Measurements from ENCODE around the gene SERPINB10. TPM values are rescaled to one million over a fixed set of nuclear protein-coding genes. Genes with fewer than 3 reads are reported as not detected.
A peak's percentile ranks its signal among the peaks of the same experiment; 100 is the strongest.

The SERPINB10 gene
- total RNA-seq, 1 donor from 2014 or later, result not detected

DNA sequence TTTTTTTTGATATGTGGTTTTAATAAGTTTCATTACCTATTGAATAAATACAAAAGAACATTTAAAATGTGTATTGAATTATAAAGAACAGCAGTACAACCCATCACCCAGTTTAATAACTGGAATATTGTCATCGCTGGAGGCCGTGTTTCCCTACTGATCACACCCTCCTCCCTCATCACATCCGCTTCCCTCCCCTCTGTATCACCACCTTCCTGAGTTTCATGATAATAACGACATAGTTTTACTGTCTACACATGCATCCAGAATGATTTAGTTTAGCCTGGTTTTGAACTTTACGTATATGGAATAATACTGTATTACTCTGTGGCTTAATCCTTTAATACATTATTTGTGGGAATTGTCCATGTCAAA is 64.2 kb downstream of the SERPINB10 start:
- H3K36me3 ChIP-seq (ENCODE audit: control insufficient read depth, insufficient read depth, low read length), result no peaks in the 10 kb centered on the region
- H3K27me3 ChIP-seq (ENCODE audit: control insufficient read depth, insufficient read depth, low read length), result no peaks in the 10 kb centered on the region
- H3K4me3 ChIP-seq (ENCODE audit: low read depth, low read length), result no peak overlapping the region
- TF ChIP-seq, protein P1, sequence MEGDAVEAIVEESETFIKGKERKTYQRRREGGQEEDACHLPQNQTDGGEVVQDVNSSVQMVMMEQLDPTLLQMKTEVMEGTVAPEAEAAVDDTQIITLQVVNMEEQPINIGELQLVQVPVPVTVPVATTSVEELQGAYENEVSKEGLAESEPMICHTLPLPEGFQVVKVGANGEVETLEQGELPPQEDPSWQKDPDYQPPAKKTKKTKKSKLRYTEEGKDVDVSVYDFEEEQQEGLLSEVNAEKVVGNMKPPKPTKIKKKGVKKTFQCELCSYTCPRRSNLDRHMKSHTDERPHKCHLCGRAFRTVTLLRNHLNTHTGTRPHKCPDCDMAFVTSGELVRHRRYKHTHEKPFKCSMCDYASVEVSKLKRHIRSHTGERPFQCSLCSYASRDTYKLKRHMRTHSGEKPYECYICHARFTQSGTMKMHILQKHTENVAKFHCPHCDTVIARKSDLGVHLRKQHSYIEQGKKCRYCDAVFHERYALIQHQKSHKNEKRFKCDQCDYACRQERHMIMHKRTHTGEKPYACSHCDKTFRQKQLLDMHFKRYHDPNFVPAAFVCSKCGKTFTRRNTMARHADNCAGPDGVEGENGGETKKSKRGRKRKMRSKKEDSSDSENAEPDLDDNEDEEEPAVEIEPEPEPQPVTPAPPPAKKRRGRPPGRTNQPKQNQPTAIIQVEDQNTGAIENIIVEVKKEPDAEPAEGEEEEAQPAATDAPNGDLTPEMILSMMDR (IDR thresholded peaks at IDR 0.05; ENCODE audit: insufficient read depth, low read length, poor library complexity, severe bottlenecking), result no peak
- DNase-seq (ENCODE audit: low read depth), result no peak

DNA sequence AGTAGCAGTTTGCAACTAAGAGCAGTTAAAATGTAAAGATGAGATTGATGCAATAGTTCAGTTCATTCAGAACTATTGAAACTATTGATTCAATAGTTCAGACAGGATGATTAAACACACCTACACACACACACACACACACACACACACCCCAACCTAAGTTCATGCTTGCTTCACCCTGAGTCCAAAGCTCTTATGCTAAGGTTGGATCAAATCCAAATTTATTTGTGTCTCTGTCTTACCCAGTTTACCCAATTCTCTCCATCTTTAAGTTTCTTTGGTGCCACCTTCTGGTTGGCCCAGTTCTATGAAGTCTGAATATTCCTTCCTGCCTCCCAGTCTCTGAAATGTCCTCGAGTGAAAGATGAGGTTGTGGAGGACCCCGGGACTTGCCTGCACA is 67.2 kb downstream of the SERPINB10 start:
- TF ChIP-seq, protein P1 (IDR thresholded peaks at IDR 0.05; ENCODE audit: insufficient read depth, low read length, poor library complexity, severe bottlenecking), result peak; percentile 48
- no peak overlapping the region for H3K4me3 ChIP-seq (ENCODE audit: low read depth, low read length)
- no peaks in the 10 kb centered on the region for H3K27me3 ChIP-seq (ENCODE audit: control insufficient read depth, insufficient read depth, low read length)
- DNase-seq (ENCODE audit: low read depth), result no peak
- H3K36me3 ChIP-seq (ENCODE audit: control insufficient read depth, insufficient read depth, low read length), result no peaks in the 10 kb centered on the region

DNA sequence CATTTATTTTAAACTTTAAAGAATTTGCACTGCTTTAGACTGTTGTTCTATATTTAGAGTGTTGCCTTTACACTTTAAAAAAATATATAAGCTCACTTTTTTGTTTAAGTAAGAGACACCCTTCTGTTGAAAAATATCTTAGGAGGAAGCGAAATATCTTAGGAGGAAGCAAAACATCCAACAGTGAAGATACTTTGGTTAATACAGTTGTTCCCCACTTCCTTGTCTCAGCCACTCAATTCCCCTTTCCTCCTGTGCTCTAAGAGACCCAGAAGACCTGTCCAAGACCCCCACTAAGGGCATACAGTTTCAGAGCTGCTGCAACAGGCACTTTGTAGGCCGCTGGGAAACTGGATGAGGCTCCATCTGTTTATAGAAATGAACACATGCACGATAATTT is 67.9 kb downstream of the SERPINB10 start:
- TF ChIP-seq, protein P1 (IDR thresholded peaks at IDR 0.05; ENCODE audit: insufficient read depth, low read length, poor library complexity, severe bottlenecking), result no peak
- Histone ChIP-seq H3K4me3 (ENCODE audit: low read depth, low read length) (no peak overlapping the region), H3K36me3 (ENCODE audit: control insufficient read depth, insufficient read depth, low read length) (no peaks in the 10 kb centered on the region), H3K27me3 (ENCODE audit: control insufficient read depth, insufficient read depth, low read length) (no peaks in the 10 kb centered on the region)
- DNase-seq (ENCODE audit: low read depth), result no peak

DNA sequence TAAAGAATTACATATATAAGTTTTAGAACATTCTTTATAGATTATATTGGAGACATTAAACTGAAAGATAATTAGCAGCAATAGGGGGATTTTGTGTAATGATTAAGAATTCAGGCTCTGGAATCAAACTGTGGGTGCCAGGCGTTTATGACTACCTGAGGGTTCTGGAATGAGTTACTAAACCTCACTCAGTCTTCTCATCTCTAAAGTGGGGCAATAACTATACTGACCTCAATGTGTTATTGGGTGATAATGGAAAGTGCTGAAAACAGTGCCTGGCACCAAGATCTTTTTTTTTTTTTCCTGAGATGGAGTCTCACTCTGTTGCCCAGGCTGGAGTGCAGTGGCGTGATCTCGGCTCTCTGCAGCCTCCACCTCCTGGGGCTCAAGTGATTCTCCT is 69.3 kb downstream of the SERPINB10 start:
- peaks cover under 1% of the 10 kb centered on the region for H3K36me3 ChIP-seq (ENCODE audit: control insufficient read depth, insufficient read depth, low read length)
- TF ChIP-seq, protein P1 (IDR thresholded peaks at IDR 0.05; ENCODE audit: insufficient read depth, low read length, poor library complexity, severe bottlenecking), result no peak
- no peak for DNase-seq (ENCODE audit: low read depth)

DNA sequence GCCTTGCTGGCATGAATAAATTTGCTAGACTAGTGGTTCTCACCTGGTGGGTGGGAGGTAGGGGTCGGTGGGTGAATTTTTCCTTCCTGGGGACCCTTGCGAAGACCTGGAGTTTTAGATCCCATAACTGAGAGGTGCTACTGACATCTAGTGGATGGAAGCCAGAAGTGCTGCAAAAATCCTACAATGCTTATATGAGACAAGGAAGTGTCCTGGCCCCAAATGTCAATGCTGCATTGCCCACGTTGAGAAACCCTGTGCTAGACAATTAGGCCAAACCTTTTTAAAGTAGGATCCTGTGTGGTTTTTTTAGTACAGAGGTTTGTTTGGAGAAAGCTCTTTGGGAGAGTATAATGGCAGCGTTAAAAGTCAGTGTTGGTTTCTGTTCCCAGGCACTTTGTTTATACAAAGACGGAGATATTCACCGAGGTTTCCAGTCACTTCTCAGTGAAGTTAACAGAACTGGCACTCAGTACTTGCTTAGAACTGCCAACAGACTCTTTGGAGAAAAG is 71.7 kb downstream of the SERPINB10 start:
- peak overlapping the region; percentile 17 for H3K4me3 ChIP-seq (ENCODE audit: low read depth, low read length)
- peak; percentile 37 for DNase-seq (ENCODE audit: low read depth)
- H3K36me3 ChIP-seq (ENCODE audit: control insufficient read depth, insufficient read depth, low read length), result peaks cover 1% of the 10 kb centered on the region
- TF ChIP-seq, protein P1 (IDR thresholded peaks at IDR 0.05; ENCODE audit: insufficient read depth, low read length, poor library complexity, severe bottlenecking), result peak; percentile 88
- H3K27me3 ChIP-seq (ENCODE audit: control insufficient read depth, insufficient read depth, low read length), result no peaks in the 10 kb centered on the region

More for the DNA sequence above, 69.3 kb downstream of the SERPINB10 start:
- no peaks in the 10 kb centered on the region for H3K27me3 ChIP-seq (ENCODE audit: control insufficient read depth, insufficient read depth, low read length)
- no peak overlapping the region for H3K4me3 ChIP-seq (ENCODE audit: low read depth, low read length)

DNA sequence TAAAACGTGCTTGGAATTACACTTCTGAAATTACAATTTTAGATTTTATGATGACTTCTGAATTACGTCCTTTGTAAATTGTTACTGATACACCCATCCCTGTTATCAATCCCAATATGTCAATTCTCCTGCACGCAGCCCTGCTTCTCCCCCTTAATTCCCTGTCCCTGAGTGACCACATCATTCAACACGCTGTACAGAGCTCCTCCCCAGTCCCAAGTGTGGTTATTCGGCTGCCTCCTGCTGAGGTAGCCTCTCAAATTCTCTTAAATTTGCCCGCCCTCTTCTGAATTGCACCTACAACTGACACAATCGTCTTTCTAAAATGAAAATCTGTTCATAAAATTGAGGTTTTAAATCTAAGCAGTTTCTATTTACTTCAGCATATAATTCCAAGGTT is 72.3 kb downstream of the SERPINB10 start:
- TF ChIP-seq, protein P1 (IDR thresholded peaks at IDR 0.05; ENCODE audit: insufficient read depth, low read length, poor library complexity, severe bottlenecking), result no peak
- H3K4me3 ChIP-seq (ENCODE audit: low read depth, low read length), result no peak overlapping the region
- no peak for DNase-seq (ENCODE audit: low read depth)
- no peaks in the 10 kb centered on the region for H3K27me3 ChIP-seq (ENCODE audit: control insufficient read depth, insufficient read depth, low read length)
- peaks cover 1% of the 10 kb centered on the region for H3K36me3 ChIP-seq (ENCODE audit: control insufficient read depth, insufficient read depth, low read length)

All from kidney epithelial cell (primary cell).